ENCODE results near the gene ST6GALNAC5. TPM values are rescaled to one million over a fixed set of nuclear protein-coding genes. Genes with fewer than 3 reads are reported as not detected.
"Not testable (repeated sequence)": the region's sequence is repeated elsewhere in the genome, so short reads cannot be mapped to it uniquely, and the experiment has no call there.

The ST6GALNAC5 gene
- 32.9 TPM for total RNA-seq

- Histone ChIP-seq H3K27me3 (no peaks in the 10 kb centered on the region), H3K27ac (peak within 1 kb of the TSS; percentile 69 to 77), H3K36me3 (no peaks in the 10 kb centered on the region), H3K4me3 (peak within 1 kb of the TSS; percentile 56 to 76), H3K4me1 (peaks cover 0 to 21% of the 10 kb centered on the region in 2 donors), H3K9me3 (no peaks in the 10 kb centered on the region)
- DNase-seq (ENCODE audit: low spot score in 2 of 2) = peak in 1 of 2 donors; percentile 63
- intact Hi-C loops (cut with DNase I) = loop anchor here (10.0 kb wide), 1 partner anchor 443 kb away; no protein-coding TSS in a partner anchor
- peak in 1 of 3 experiments; percentile 11 for TF ChIP-seq CTCF (IDR thresholded peaks at IDR 0.05)
Observed at GRCh38 chr1:76867342-76868130, at the start of gene ST6GALNAC5. TSS of gene ST6GALNAC5 (plus strand) at chr1:76867480.

- no peak overlapping the region for H3K4me3 ChIP-seq
- H3K36me3 ChIP-seq = no peaks in the 10 kb centered on the region
- no peak overlapping the region for H3K27ac ChIP-seq
- H3K27me3 ChIP-seq = no peaks in the 10 kb centered on the region
- no peak for TF ChIP-seq CTCF (IDR thresholded peaks at IDR 0.05)
- DNase-seq (ENCODE audit: low spot score in 2 of 2) = no peak
- no peaks in the 10 kb centered on the region for H3K9me3 ChIP-seq
- intact Hi-C loops (cut with DNase I) = no loop called here
- no peaks in the 10 kb centered on the region for H3K4me1 ChIP-seq
Observed at GRCh38 chr1:76820028-76820427, 47.3 kb upstream of the ST6GALNAC5 start.

GRCh38 chr1:76822961-76823360 lies 44.3 kb upstream of the ST6GALNAC5 start:
- intact Hi-C loops (cut with DNase I); H3K36me3 ChIP-seq; H3K4me1 ChIP-seq; H3K9me3 ChIP-seq; H3K27me3 ChIP-seq; DNase-seq (ENCODE audit: low spot score in 2 of 2); H3K27ac ChIP-seq; H3K4me3 ChIP-seq: not testable (repeated sequence)

- no peaks in the 10 kb centered on the region for H3K9me3 ChIP-seq
- no peak for DNase-seq (ENCODE audit: low spot score in 2 of 2)
- H3K4me1 ChIP-seq = no peaks in the 10 kb centered on the region
- no peak overlapping the region for H3K27ac ChIP-seq
- H3K36me3 ChIP-seq = no peaks in the 10 kb centered on the region
- no peaks in the 10 kb centered on the region for H3K27me3 ChIP-seq
- TF ChIP-seq CTCF (IDR thresholded peaks at IDR 0.05) = no peak
- intact Hi-C loops (cut with DNase I) = no loop called here
- no peak overlapping the region for H3K4me3 ChIP-seq
Observed at GRCh38 chr1:76824106-76824505, 43.2 kb upstream of the ST6GALNAC5 start.

GRCh38 chr1:76826072-76826845 lies 41.0 kb upstream of the ST6GALNAC5 start:
- intact Hi-C loops (cut with DNase I) = no loop called here
- no peaks in the 10 kb centered on the region for H3K4me1 ChIP-seq
- no peaks in the 10 kb centered on the region for H3K36me3 ChIP-seq
- H3K4me3 ChIP-seq = no peak overlapping the region
- H3K27ac ChIP-seq = no peak overlapping the region
- H3K27me3 ChIP-seq = no peaks in the 10 kb centered on the region
- no peaks in the 10 kb centered on the region for H3K9me3 ChIP-seq
- TF ChIP-seq CTCF (IDR thresholded peaks at IDR 0.05) = no peak
- DNase-seq (ENCODE audit: low spot score in 2 of 2) = no peak

GRCh38 chr1:76827066-76827465 lies 40.2 kb upstream of the ST6GALNAC5 start:
- TF ChIP-seq CTCF (IDR thresholded peaks at IDR 0.05) = no peak
- no peaks in the 10 kb centered on the region for H3K36me3 ChIP-seq
- intact Hi-C loops (cut with DNase I) = no loop called here
- no peak for DNase-seq (ENCODE audit: low spot score in 2 of 2)
- no peak overlapping the region for H3K27ac ChIP-seq
- H3K27me3 ChIP-seq = no peaks in the 10 kb centered on the region
- no peaks in the 10 kb centered on the region for H3K9me3 ChIP-seq
- no peaks in the 10 kb centered on the region for H3K4me1 ChIP-seq
- no peak overlapping the region for H3K4me3 ChIP-seq
